ENCODE results near the gene NKTR. TPM values are rescaled to one million over a fixed set of nuclear protein-coding genes. Genes with fewer than 3 reads are reported as not detected.

Gene NKTR
- 22.7 and 25.8 TPM in 2 replicates for total RNA-seq

DNA sequence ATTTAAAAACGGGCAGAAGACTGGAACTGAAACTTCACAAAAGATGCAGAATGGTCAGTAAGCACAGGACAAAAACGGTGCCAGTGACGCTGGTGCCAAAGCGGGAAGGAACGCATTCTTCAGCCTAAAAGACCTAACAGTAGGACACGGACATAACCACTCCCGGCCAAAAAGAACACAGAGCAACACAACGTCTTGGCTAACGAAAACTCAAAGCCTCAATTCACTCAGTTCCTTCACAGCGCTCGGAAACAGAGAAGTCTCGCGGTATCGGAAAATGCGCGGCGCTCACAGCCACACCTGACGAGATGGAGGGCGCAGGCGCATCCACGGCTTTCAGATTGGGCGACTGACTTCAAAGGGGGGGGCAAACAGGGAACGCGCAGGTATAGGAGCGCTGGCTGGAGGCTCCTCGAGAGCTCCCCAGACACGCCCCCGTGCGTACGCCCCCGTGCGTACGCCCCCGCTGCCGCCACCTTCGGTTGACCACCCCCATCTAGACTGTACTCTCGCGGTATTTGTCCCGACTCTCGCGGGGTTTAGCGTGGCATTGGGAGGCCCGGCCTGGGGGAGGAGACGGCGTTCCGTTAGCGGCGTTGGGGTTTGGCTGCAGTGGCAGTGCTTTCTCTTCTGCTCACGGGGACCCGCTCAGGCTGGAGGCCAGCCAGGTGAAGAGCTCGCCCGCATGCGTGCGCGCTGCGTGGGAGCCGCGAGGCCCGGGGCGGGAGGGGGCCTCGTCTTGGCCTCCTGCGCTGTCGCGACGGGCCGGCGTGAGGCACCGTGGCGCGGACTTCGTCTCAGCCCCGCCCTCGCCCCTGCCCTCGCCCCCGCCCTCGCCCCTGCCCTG lies at the start of gene NKTR:
Gene NKTR, plus strand, starts transcription at position 576 of the 847 bp plus-strand sequence. CDS start 321 bp downstream, outside the sequence.

DNA sequence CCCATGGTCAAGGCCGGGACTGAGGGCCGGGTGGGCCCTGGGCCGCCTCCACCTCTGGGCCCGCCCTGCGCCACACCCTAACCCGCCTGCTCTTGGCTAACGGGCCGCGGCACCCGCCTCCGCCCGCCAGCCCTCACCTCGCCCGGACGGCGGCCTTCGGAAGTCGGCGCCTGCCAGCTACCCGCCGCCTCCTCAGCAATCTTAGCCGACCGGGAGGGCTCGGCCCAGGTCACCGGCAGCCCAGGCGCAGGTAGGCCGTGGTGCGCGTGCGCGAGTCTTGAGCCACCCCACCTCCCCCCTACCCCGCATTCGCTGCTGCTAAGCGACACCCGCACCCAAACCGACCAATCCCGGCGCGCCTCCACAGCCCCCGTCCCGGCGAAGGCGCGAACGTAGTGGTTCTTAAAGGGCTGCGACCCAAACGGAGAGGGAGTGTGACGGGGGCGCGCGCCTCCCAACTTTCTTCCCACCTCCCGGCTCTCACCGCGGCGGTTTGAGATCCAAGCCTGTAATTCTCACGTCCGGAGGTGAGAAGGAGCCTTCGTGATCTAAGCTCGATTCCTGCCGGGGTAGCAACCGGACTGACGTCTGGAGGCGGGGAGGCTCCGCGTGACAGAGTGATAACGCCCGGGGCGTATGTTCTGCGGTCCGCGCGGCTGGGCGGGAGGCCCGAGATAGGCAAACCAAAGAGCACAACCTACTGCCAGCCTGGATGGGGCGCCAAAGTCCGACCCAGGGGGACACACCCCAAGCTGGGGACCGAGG lies 18.6 kb upstream of the NKTR start, which contains the start of gene SEC22C:
Gene SEC22C, minus strand, starts transcription at position 259 of the 765 bp plus-strand sequence. CDS start 12,921 bp downstream, outside the sequence.

DNA sequence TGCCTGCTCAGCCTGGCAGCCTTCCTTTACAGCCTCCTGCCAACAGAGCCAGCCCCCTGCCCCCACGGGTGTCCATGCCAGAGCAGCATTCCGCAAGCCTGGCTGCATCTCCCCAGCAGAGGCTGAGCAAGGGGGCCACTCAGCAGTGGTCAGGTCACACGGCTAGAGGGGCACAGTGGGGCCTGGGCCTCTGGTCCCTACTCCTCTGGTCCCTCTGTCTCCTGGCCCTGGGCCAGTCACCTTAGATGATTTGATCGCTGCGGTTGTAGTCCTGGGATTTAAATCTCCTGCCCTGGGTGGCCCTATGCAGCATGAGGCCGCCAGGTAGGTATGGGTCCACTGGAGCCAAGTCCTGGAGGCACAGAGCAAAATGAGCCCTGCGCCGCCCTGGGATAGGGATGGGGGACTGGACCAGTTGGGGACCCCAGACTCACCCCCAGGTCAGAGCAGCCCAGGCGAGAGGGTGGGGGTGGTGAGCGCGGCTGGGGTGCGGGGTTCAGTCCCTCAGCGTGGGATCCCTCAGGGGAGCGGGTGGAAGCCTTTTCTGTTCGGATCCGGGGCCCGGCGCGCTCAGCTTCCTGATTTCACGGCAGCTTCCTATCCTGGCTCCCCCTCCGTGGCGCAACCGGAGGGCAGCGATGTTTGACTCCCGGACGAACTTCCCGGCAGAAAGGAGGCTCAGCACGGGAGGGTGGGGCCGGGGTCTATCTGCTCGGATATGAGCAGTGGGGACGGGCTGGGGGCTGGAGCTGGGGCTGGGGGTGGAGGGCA lies 53.3 kb downstream of the NKTR start, which contains the start of gene ZBTB47:
Gene ZBTB47, plus strand, starts transcription at position 138 of the 771 bp plus-strand sequence. CDS start 4,659 bp downstream, outside the sequence.

GRCh38 chr3:42685363-42685881 lies 84.9 kb downstream of the NKTR start, which contains the start of gene KLHL40:
Gene KLHL40, plus strand, starts transcription at chr3:42685537. Its CDS starts 82 bp downstream, at chr3:42685619.

Other genes with a start within 250 kb of the NKTR start
- gene LYZL4, start 190.1 kb upstream of the NKTR start, total RNA-seq: not detected in 2 replicates
- 3.4 and 7.9 TPM in 2 replicates for gene VIPR1, start 98.0 kb upstream of the NKTR start, total RNA-seq
- gene SEC22C, start 18.7 kb upstream of the NKTR start, total RNA-seq: 53.3 and 77.6 TPM in 2 replicates
- 19.8 and 24.1 TPM in 2 replicates for gene SS18L2, start 9.8 kb upstream of the NKTR start, total RNA-seq
- gene ZBTB47, start 53.0 kb downstream of the NKTR start, total RNA-seq: 7.2 and 16.9 TPM in 2 replicates
- gene KLHL40, start 84.9 kb downstream of the NKTR start, total RNA-seq: not detected in 2 replicates
- gene HHATL, start 102.1 kb downstream of the NKTR start, total RNA-seq: not detected in 2 replicates
- gene CCDC13, start 172.6 kb downstream of the NKTR start, total RNA-seq: under 0.01 and 0.64 TPM in 2 replicates
- 212 and 219 TPM in 2 replicates for gene HIGD1A, start 203.8 kb downstream of the NKTR start, total RNA-seq
- gene ACKR2, start 208.8 kb downstream of the NKTR start, total RNA-seq: 0.96 and 1.7 TPM in 2 replicates

Data from tracheal epithelial cell (primary cell).